Measurements from ENCODE around the gene SNX9.
A peak's percentile ranks its signal among the peaks of the same experiment; 100 is the strongest.
"Not testable (repeated sequence)": the region's sequence is repeated elsewhere in the genome, so short reads cannot be mapped to it uniquely, and the experiment has no call there.

SNX9 gene

GRCh38 chr6:157935786-157936185 lies 112.7 kb downstream of the SNX9 start:
- no peak for DNase-seq

DNA sequence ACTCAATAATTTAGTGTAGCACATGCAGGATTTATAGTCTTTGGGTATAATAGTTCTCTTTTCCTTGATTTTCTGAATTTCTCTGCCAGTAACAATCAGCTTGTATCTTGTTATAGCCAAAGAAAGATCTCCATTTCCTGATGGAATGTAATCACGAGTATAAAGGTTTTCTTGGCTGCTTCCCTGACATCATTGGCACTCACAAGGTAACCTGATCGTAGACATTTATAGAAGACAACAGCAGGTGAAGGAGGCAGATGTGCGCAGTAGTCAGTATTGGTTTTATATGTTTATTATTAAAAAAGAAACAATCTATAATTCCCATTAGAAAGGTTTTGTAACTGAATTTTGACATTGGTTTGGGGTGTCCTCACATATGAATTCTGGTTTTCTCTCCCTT lies 114.3 kb downstream of the SNX9 start:
- DNase-seq, result no peak

GRCh38 chr6:157937916-157938315 lies 114.9 kb downstream of the SNX9 start:
- no peak for DNase-seq

- not testable (repeated sequence) for DNase-seq
Measured at GRCh38 chr6:157940375-157941036, 117.5 kb downstream of the SNX9 start.

DNA sequence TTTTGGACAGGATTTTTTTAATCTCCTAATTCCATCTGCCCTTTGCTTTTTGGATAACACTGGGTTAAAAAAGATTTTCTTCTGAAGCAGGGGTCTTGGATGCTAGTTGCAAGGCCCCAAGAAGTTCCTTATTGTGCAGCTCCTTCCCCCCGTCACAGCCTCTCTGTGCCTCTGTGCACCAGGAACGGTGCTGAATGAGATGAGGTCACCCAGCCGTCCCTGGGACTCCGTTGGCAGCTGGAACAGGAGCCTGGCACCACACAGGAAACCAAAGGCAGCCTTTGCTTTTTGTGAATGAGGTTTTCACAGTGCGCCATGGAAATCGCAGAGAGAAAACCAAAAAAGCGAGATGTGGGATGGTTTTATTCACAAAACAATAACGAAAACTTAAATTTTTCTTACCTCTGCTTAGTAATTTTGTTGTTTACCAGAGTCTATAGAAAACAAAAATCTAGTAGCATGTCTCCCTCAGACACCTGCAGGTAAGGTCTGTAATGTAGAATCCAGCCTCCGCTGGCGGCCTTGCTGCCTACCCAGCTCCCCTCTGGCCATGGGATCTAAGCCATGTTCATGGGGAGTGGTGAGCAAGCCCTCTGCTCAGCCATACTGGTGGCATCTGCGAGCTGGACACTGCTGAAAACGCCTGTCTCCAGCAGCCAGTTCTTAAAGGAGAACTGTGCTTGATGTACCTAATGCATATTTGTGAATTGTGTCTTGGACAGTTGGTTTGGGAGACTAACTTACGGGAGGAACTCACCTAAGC lies 118.2 kb downstream of the SNX9 start:
- peak; percentile 86 for DNase-seq

DNA sequence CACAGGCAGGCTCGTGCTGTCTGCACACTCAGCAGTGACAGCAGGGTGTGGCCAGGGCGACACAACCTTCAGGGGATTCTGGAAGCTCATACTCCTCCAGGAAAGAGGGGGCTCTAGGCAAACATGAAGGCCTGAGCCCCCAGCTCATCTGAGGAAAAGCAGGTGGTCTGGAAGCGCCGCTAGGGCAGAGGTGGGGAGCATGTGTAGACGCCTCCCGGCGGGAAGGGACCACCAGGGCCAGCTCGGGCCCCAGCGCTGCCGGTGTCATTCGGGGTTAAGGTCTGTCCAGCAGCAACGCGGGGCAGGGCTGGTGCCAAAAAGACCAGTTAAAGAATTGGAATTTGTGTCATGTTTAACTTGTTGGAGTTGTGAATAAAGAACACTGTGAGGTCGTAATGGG lies 119.3 kb downstream of the SNX9 start:
- no peak for DNase-seq

GRCh38 chr6:157943249-157943963 lies 120.4 kb downstream of the SNX9 start:
- DNase-seq, result no peak

DNA sequence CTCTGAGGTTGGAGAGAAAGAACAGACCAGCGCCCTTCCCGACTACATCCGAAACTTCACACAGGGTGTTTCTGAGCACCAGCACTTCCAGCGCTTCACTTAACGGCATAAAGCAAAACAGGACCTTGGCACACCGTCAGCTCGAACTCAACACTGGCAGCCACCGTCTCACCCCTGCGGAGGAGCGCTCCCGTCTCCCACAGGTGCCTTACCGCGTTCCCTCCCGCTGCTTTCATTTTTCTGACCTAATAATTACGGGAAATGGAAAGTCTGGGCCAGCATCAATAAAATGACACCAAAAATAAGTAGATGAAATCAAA lies 120.9 kb downstream of the SNX9 start:
- no peak for DNase-seq

GRCh38 chr6:157944983-157945931 lies 122.2 kb downstream of the SNX9 start:
- no peak for DNase-seq

- no peak for DNase-seq
Measured at GRCh38 chr6:157946053-157946617, 123.1 kb downstream of the SNX9 start.

- DNase-seq, result peak; percentile 44
Measured at GRCh38 chr6:157946865-157947532, 124.0 kb downstream of the SNX9 start.

DNA sequence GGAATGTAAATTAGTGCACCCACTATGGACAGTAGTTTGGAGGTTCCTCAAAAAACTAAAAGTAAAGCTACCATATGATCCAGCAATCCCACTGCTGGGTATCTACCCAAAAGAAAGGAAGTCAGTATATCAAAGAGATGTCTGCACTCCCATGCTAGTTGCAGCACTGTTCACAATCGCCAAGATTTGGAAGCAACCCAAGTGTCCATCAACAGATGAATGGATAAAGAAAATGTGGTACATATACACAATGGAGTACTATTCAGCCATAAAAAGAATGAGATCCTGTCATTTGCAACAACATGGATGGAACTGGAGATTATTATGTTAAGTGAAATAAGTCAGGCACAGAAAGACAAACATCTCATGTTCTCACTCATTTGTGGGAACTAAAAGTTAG lies 127.9 kb downstream of the SNX9 start:
- DNase-seq, result not testable (repeated sequence)

DNA sequence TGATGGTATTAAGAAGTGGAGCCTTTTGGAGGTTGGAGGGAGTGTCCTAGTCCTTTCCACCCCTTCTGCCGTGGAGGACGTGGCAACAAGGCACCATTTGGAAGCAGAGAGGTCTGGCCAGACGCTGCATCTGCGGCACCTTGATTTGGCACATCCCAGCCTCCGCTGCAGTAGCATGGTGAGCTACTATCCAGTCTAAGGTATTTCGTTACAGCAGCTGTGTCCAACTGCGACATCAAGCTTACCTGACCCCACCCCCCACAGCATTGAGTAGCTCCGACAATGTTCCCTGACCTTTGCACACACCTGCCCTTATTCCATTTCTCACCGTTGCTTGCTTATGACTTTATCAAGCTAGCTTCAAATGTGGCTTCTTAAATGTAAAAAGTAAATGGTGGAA lies 128.8 kb downstream of the SNX9 start:
- DNase-seq, result no peak

- DNase-seq, result no peak
Measured at GRCh38 chr6:157952861-157953351, 129.9 kb downstream of the SNX9 start.

DNA sequence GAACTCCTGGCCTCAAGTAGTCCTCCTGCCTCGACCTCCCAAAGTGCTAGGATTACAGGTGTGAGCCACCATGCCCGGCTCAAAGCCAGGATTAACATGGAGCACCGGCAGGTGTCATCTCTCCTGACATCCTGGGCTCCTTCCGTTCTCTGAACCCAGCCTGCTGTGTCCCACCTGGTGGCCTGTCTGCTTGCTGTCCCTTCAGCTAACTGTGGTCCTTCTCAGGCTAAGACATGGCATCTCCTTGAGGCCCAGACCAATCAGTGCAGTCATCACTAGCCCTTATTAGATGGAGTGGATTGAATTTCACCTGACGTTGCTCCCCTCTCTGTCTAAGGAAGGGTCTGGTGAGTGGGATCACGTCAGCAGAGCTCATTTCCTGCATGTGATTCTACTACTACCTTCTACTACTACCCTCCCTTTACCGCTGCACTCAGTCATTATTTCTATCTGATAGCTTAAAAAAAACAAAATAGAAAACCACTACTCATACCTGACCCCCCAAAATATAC lies 130.6 kb downstream of the SNX9 start:
- DNase-seq, result no peak

GRCh38 chr6:157954150-157955117 lies 131.4 kb downstream of the SNX9 start:
- no peak for DNase-seq

GRCh38 chr6:157955675-157956074 lies 132.6 kb downstream of the SNX9 start:
- no peak for DNase-seq

GRCh38 chr6:157956171-157956730 lies 133.2 kb downstream of the SNX9 start:
- no peak for DNase-seq

GRCh38 chr6:157959451-157960227 lies 136.6 kb downstream of the SNX9 start:
- DNase-seq, result no peak
